HepG2 (cell line): Measurements from ENCODE around the gene NT5DC4. TPM values are rescaled to one million over a fixed set of nuclear protein-coding genes. Genes with fewer than 3 reads are reported as not detected.

Source experiments
- GMEB1 ChIP-seq: sonication (generic); formaldehyde crosslinking; IDR thresholded peaks from 2 replicates; pipeline ENCODE4 v1.5.1; 2020; ENCODE audit warnings: missing genetic modification reagents, mild to moderate bottlenecking, borderline replicate concordance
- KDM3A ChIP-seq: IDR thresholded peaks from 2 replicates; pipeline ENCODE4 v1.6.1; 2018; ENCODE audit warnings: low read depth, missing compliant biosample characterization
- LRRFIP1 ChIP-seq: sonication (generic); formaldehyde crosslinking; conservative IDR thresholded peaks from 2 replicates; pipeline ENCODE4 v1.4.0; 2020; ENCODE audit warnings: missing genetic modification reagents
- MTA3 ChIP-seq: sonication (generic); formaldehyde crosslinking; IDR thresholded peaks from 2 replicates; pipeline ENCODE4 v1.4.0; 2020; ENCODE audit warnings: missing genetic modification reagents
- TARDBP ChIP-seq: sonication (generic); formaldehyde crosslinking; IDR thresholded peaks from 2 replicates; pipeline ENCODE4 v1.8.0; 2022; ENCODE audit warnings: mild to moderate bottlenecking, missing genetic modification reagents
- TCF12 ChIP-seq, 2 experiments: fragments of 450-650 bp in 1 of 2; sonication (generic) in 1 of 2; formaldehyde crosslinking in 1 of 2; IDR thresholded peaks; 2 replicates each; pipeline versions ENCODE4 v1.6.1 to v1.8.0; 2017 to 2022; ENCODE audit warnings: antibody characterized with exemption in 1 of 2, mild to moderate bottlenecking in 1 of 2, missing genetic modification reagents in 1 of 2, moderate library complexity in 1 of 2
- TEAD2 ChIP-seq: sonication (generic); formaldehyde crosslinking; IDR thresholded peaks from 2 replicates; pipeline ENCODE4 v1.9.0; 2021; ENCODE audit warnings: missing genetic modification reagents
- ZBTB40 ChIP-seq, 2 experiments: fragments of 450-650 bp in 1 of 2; sonication (generic) in 1 of 2; formaldehyde crosslinking in 1 of 2; IDR thresholded peaks; 2 replicates each; pipeline versions ENCODE4 v1.6.1 to v1.8.0; 2016 to 2022; ENCODE audit warnings: antibody characterized with exemption in 1 of 2, mild to moderate bottlenecking in 1 of 2, missing genetic modification reagents in 1 of 2
- ZNF276 ChIP-seq: sonication (generic); formaldehyde crosslinking; IDR thresholded peaks from 2 replicates; pipeline ENCODE4 v1.4.0; 2020; ENCODE audit warnings: mild to moderate bottlenecking, low read depth, missing genetic modification reagents
- polyA plus RNA-seq, 8 experiments: library from polyadenylated mRNA; depleted of rRNA in 3 of 8; stranded (reverse) in 7 of 8; unstranded in 1 of 8; fragments of >200 nt; fragmentation: Illumina TruSeq in 4 of 8; extraction: Trizol in 4 of 8; gene quantifications; 2 replicates each; pipeline versions ENCODE4 v1.2.1 to v1.2.3, GENCODE V29; 2011 to 2016; ENCODE audit warnings: low read depth in 4 of 8, missing spikeins in 1 of 8, mixed read lengths in 1 of 8; ENCODE audit not compliant: insufficient read depth in 1 of 8
- total RNA-seq, 5 experiments: library from RNA; depleted of rRNA; stranded (reverse); fragments of >200 nt; fragmentation: Illumina TruSeq; extraction: Trizol; gene quantifications; 2 replicates each; pipeline ENCODE4 v1.2.3, GENCODE V29; 2016; ENCODE audit warnings: low read depth in 1 of 5

NT5DC4 gene
- total and polyA plus RNA-seq, 2 of the 13 experiments (the other 11 are each of a cell fraction or from before 2014, with no cell fraction given): 0.04 to 4.2 TPM

GRCh38 chr2:112690853-112691401 lies 29.9 kb upstream of the NT5DC4 start (continued):
- TF ChIP-seq ZBTB40 (IDR thresholded peaks at IDR 0.05) (no peak), ZBTB40 (CRISPR knock-in tag; IDR thresholded peaks at IDR 0.05) (no peak), LRRFIP1 (no peak), TEAD2 (CRISPR knock-in tag) (no peak), ZNF276 (CRISPR knock-in tag) (peak; percentile 45; the same call in 1 of the 2 replicates), TARDBP (CRISPR knock-in tag) (no peak), TCF12 (IDR thresholded peaks at IDR 0.05) (no peak), TCF12 (CRISPR knock-in tag; IDR thresholded peaks at IDR 0.05) (no peak), KDM3A (CRISPR knock-in tag) (no peak), GMEB1 (no peak), MTA3 (no peak)
